GM12801 (cell line): ENCODE results near the gene ZFAND3.

ENCODE experiments used
- TF ChIP-seq, protein P1 (sequence below): IDR thresholded peaks from one replicate; pipeline ENCODE4 v1.5.1; 2011; ENCODE audit warnings: control low read depth; ENCODE audit not compliant: insufficient read length; ENCODE audit errors: extremely low read depth

ZFAND3 gene

GRCh38 chr6:37862430-37862829 lies 42.9 kb downstream of the ZFAND3 start:
- TF ChIP-seq, protein P1, sequence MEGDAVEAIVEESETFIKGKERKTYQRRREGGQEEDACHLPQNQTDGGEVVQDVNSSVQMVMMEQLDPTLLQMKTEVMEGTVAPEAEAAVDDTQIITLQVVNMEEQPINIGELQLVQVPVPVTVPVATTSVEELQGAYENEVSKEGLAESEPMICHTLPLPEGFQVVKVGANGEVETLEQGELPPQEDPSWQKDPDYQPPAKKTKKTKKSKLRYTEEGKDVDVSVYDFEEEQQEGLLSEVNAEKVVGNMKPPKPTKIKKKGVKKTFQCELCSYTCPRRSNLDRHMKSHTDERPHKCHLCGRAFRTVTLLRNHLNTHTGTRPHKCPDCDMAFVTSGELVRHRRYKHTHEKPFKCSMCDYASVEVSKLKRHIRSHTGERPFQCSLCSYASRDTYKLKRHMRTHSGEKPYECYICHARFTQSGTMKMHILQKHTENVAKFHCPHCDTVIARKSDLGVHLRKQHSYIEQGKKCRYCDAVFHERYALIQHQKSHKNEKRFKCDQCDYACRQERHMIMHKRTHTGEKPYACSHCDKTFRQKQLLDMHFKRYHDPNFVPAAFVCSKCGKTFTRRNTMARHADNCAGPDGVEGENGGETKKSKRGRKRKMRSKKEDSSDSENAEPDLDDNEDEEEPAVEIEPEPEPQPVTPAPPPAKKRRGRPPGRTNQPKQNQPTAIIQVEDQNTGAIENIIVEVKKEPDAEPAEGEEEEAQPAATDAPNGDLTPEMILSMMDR, result no peak

GRCh38 chr6:37862992-37863391 lies 43.5 kb downstream of the ZFAND3 start:
- TF ChIP-seq, protein P1, result no peak

DNA sequence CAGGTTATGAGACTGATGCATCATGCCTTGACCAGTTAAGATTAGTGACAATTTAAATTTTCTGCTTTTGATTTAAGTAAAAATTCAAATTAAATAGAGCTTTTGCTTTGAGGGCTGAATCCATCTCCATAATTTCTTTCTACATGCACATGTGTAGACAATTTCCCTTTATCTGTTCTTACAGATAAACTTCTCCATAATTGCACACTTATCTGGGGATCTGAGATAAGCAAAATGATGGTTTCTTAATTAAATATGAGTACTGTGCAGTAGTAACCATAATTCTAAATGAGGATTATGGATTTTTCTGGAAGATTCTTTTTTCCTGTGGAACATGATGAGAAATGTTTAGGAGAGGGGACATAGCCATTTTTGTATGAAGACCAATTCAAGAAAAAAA lies 44.7 kb downstream of the ZFAND3 start:
- TF ChIP-seq, protein P1, result no peak

DNA sequence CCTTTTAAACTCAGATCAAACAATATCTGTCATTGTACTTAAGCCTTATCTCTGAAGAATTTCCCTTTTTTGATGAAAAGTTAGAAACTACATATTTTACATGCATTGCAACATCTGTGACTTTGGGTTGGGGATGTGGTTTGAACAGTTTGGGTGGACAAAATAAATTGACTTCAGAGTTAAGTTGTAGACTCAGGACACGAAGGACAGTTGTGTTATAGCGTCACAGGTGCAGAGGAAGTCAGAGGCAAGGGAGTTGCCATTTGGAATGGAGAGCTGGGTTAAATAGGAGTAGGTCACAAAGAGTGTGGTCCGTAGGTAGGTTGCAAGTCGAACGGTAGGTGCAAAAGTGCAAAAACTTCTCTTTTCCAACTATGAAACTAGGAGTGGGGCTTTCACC lies 46.0 kb downstream of the ZFAND3 start:
- TF ChIP-seq, protein P1, result no peak

DNA sequence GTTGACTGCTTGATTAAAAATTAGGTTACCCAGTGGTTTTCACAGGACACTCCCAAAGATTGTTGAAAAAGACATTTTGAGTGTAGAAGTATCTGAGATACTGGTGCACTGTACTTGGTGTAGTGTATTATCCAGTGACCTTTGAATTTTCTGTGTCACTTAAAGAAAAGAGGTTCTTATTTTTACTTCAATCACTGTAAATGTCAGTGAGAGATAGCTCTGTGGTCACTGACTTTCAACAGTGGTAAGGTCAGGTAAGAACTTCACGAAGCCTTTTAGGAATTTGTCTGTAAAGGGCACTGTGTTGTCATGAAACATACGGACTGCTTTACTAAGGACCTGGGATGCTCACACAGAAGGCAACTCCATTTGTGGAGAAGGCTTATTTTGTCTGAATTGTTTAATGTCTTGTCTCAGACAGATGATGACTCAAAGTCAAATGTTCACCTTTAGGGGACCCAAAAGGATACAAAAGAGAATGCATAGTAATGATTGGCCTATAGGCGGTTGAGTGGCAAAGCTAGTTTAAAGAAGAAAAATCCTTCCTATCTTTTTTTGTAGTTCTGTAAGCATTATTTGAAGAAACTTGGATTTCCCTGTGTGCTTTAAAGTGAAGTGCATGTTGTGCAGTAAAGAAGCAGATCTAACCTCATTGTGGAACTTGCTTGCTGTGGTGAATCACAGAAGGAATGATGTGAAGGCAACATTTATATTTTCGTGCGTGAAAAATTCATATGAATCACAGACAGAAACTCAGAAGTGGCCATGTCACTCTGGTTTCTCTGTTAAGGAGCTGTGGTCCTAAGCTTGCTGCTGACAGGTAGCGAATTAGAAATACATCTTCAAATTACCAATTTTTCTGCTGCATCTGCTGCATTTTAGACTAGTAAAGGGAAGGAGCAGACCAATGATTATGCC lies 47.3 kb downstream of the ZFAND3 start:
- TF ChIP-seq, protein P1, result no peak

- TF ChIP-seq, protein P1, result no peak
Measured at GRCh38 chr6:37867756-37868446, 48.4 kb downstream of the ZFAND3 start.

GRCh38 chr6:37868447-37868825 lies 48.9 kb downstream of the ZFAND3 start:
- TF ChIP-seq, protein P1, result no peak
